ENCODE results near the gene NUPR1.

NUPR1 gene

GRCh38 chr16:28526201-28527099 lies 12.3 kb downstream of the NUPR1 start:
- no peaks in the 10 kb centered on the region for H3K27me3 ChIP-seq (ENCODE audit: control insufficient read depth, insufficient read depth, low read length, poor library complexity, severe bottlenecking)
- no peaks in the 10 kb centered on the region for H3K9me3 ChIP-seq (ENCODE audit: control insufficient read depth, low read length)
- no peaks in the 10 kb centered on the region for H3K36me3 ChIP-seq (ENCODE audit: control insufficient read depth, insufficient read depth, low read length)
- no peak overlapping the region for H3K4me3 ChIP-seq (ENCODE audit: insufficient read depth, low read depth, low read length)
- H3K27ac ChIP-seq (ENCODE audit: insufficient read depth, low read depth, low read length, poor library complexity, severe bottlenecking) = no peak overlapping the region
- WGBS, 2 experiments = 90 to 91% methylated on average over 11 of the region's 11 CpGs
- H3K4me1 ChIP-seq (ENCODE audit: control insufficient read depth, insufficient read depth, low read length) = no peaks in the 10 kb centered on the region

- no peaks in the 10 kb centered on the region for H3K36me3 ChIP-seq (ENCODE audit: control insufficient read depth, insufficient read depth, low read length)
- no peaks in the 10 kb centered on the region for H3K4me1 ChIP-seq (ENCODE audit: control insufficient read depth, insufficient read depth, low read length)
- H3K27me3 ChIP-seq (ENCODE audit: control insufficient read depth, insufficient read depth, low read length, poor library complexity, severe bottlenecking) = no peaks in the 10 kb centered on the region
- no peak overlapping the region for H3K4me3 ChIP-seq (ENCODE audit: insufficient read depth, low read depth, low read length)
- no peaks in the 10 kb centered on the region for H3K9me3 ChIP-seq (ENCODE audit: control insufficient read depth, low read length)
- no peak overlapping the region for H3K27ac ChIP-seq (ENCODE audit: insufficient read depth, low read depth, low read length, poor library complexity, severe bottlenecking)
- WGBS, 2 experiments = 91% methylated on average over 6 of the region's 6 CpGs
Observed at GRCh38 chr16:28524681-28525171, 14.0 kb downstream of the NUPR1 start.

- WGBS, 2 experiments = 89% methylated on average over 11 of the region's 11 CpGs
- H3K36me3 ChIP-seq (ENCODE audit: control insufficient read depth, insufficient read depth, low read length) = no peaks in the 10 kb centered on the region
- H3K4me1 ChIP-seq (ENCODE audit: control insufficient read depth, insufficient read depth, low read length) = no peaks in the 10 kb centered on the region
- no peak overlapping the region for H3K27ac ChIP-seq (ENCODE audit: insufficient read depth, low read depth, low read length, poor library complexity, severe bottlenecking)
- H3K9me3 ChIP-seq (ENCODE audit: control insufficient read depth, low read length) = no peaks in the 10 kb centered on the region
- H3K27me3 ChIP-seq (ENCODE audit: control insufficient read depth, insufficient read depth, low read length, poor library complexity, severe bottlenecking) = no peaks in the 10 kb centered on the region
- no peak overlapping the region for H3K4me3 ChIP-seq (ENCODE audit: insufficient read depth, low read depth, low read length)
Observed at GRCh38 chr16:28522792-28523191, 16.0 kb downstream of the NUPR1 start.

- 92 to 95% methylated on average over 6 of the region's 6 CpGs for WGBS, 2 experiments
- no peak overlapping the region for H3K4me3 ChIP-seq (ENCODE audit: insufficient read depth, low read depth, low read length)
- H3K27ac ChIP-seq (ENCODE audit: insufficient read depth, low read depth, low read length, poor library complexity, severe bottlenecking) = no peak overlapping the region
- no peaks in the 10 kb centered on the region for H3K36me3 ChIP-seq (ENCODE audit: control insufficient read depth, insufficient read depth, low read length)
- no peaks in the 10 kb centered on the region for H3K4me1 ChIP-seq (ENCODE audit: control insufficient read depth, insufficient read depth, low read length)
- H3K9me3 ChIP-seq (ENCODE audit: control insufficient read depth, low read length) = no peaks in the 10 kb centered on the region
- H3K27me3 ChIP-seq (ENCODE audit: control insufficient read depth, insufficient read depth, low read length, poor library complexity, severe bottlenecking) = no peaks in the 10 kb centered on the region
Observed at GRCh38 chr16:28521436-28521835, 17.3 kb downstream of the NUPR1 start.

- Histone ChIP-seq H3K36me3 (ENCODE audit: control insufficient read depth, insufficient read depth, low read length) (no peaks in the 10 kb centered on the region), H3K27ac (ENCODE audit: insufficient read depth, low read depth, low read length, poor library complexity, severe bottlenecking) (no peak overlapping the region), H3K27me3 (ENCODE audit: control insufficient read depth, insufficient read depth, low read length, poor library complexity, severe bottlenecking) (no peaks in the 10 kb centered on the region), H3K9me3 (ENCODE audit: control insufficient read depth, low read length) (no peaks in the 10 kb centered on the region), H3K4me1 (ENCODE audit: control insufficient read depth, insufficient read depth, low read length) (no peaks in the 10 kb centered on the region), H3K4me3 (ENCODE audit: insufficient read depth, low read depth, low read length) (no peak overlapping the region)
- WGBS, 2 experiments = 83 to 86% methylated on average over 7 of the region's 7 CpGs
Observed at GRCh38 chr16:28520672-28521071, 18.1 kb downstream of the NUPR1 start.

GRCh38 chr16:28514246-28514645 lies 24.5 kb downstream of the NUPR1 start:
- no peaks in the 10 kb centered on the region for H3K9me3 ChIP-seq (ENCODE audit: control insufficient read depth, low read length)
- no peaks in the 10 kb centered on the region for H3K4me1 ChIP-seq (ENCODE audit: control insufficient read depth, insufficient read depth, low read length)
- H3K27ac ChIP-seq (ENCODE audit: insufficient read depth, low read depth, low read length, poor library complexity, severe bottlenecking) = no peak overlapping the region
- H3K4me3 ChIP-seq (ENCODE audit: insufficient read depth, low read depth, low read length) = no peak overlapping the region
- H3K27me3 ChIP-seq (ENCODE audit: control insufficient read depth, insufficient read depth, low read length, poor library complexity, severe bottlenecking) = no peaks in the 10 kb centered on the region
- 84 to 87% methylated on average over 7 of the region's 7 CpGs for WGBS, 2 experiments
- H3K36me3 ChIP-seq (ENCODE audit: control insufficient read depth, insufficient read depth, low read length) = no peaks in the 10 kb centered on the region

- no peaks in the 10 kb centered on the region for H3K36me3 ChIP-seq (ENCODE audit: control insufficient read depth, insufficient read depth, low read length)
- no peak overlapping the region for H3K27ac ChIP-seq (ENCODE audit: insufficient read depth, low read depth, low read length, poor library complexity, severe bottlenecking)
- no peaks in the 10 kb centered on the region for H3K27me3 ChIP-seq (ENCODE audit: control insufficient read depth, insufficient read depth, low read length, poor library complexity, severe bottlenecking)
- H3K4me3 ChIP-seq (ENCODE audit: insufficient read depth, low read depth, low read length) = no peak overlapping the region
- WGBS, 2 experiments = 91 to 94% methylated on average over 12 of the region's 12 CpGs
- no peaks in the 10 kb centered on the region for H3K9me3 ChIP-seq (ENCODE audit: control insufficient read depth, low read length)
- no peaks in the 10 kb centered on the region for H3K4me1 ChIP-seq (ENCODE audit: control insufficient read depth, insufficient read depth, low read length)
Observed at GRCh38 chr16:28513484-28514181, 25.1 kb downstream of the NUPR1 start.

- Histone ChIP-seq H3K27ac (ENCODE audit: insufficient read depth, low read depth, low read length, poor library complexity, severe bottlenecking) (no peak overlapping the region), H3K36me3 (ENCODE audit: control insufficient read depth, insufficient read depth, low read length) (no peaks in the 10 kb centered on the region), H3K4me1 (ENCODE audit: control insufficient read depth, insufficient read depth, low read length) (no peaks in the 10 kb centered on the region), H3K9me3 (ENCODE audit: control insufficient read depth, low read length) (no peaks in the 10 kb centered on the region), H3K27me3 (ENCODE audit: control insufficient read depth, insufficient read depth, low read length, poor library complexity, severe bottlenecking) (no peaks in the 10 kb centered on the region), H3K4me3 (ENCODE audit: insufficient read depth, low read depth, low read length) (no peak overlapping the region)
- 88 to 90% methylated on average over 21 of the region's 21 CpGs for WGBS, 2 experiments
Observed at GRCh38 chr16:28511801-28512789, 26.7 kb downstream of the NUPR1 start.

GRCh38 chr16:28511031-28511430 lies 27.7 kb downstream of the NUPR1 start:
- Histone ChIP-seq H3K4me1 (ENCODE audit: control insufficient read depth, insufficient read depth, low read length) (no peaks in the 10 kb centered on the region), H3K4me3 (ENCODE audit: insufficient read depth, low read depth, low read length) (no peak overlapping the region), H3K27ac (ENCODE audit: insufficient read depth, low read depth, low read length, poor library complexity, severe bottlenecking) (no peak overlapping the region), H3K9me3 (ENCODE audit: control insufficient read depth, low read length) (no peaks in the 10 kb centered on the region), H3K36me3 (ENCODE audit: control insufficient read depth, insufficient read depth, low read length) (no peaks in the 10 kb centered on the region), H3K27me3 (ENCODE audit: control insufficient read depth, insufficient read depth, low read length, poor library complexity, severe bottlenecking) (no peaks in the 10 kb centered on the region)
- WGBS, 2 experiments = 93 to 96% methylated on average over 3 of the region's 3 CpGs
